ENCODE measurements around the gene AQP7.
"Not testable (repeated sequence)": the region's sequence is repeated elsewhere in the genome, so short reads cannot be mapped to it uniquely, and the experiment has no call there.

The AQP7 gene

DNA sequence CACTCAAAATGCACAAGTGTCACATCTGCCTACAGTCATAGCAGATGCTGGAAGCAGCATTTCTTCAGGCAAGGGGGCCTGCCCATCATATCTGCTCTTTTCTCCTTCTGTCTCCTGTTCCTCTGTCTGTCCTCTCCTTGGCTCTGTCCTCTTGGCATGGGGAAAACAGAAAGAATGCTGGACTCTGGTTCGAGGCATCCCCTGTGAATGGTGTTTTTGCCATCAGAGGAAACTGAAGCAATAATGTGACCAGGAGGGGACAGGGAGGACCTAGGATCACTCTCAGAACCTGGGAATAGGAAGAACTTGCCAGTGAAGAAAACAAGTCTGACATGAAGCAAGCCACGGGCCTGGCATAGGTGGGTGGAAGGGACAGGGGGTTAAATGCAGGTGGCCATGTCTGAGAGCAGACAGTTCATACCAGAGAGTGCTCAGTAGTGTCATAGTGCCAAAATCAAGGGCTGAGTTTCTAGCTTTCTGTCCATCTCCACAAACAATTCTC lies 35.3 kb downstream of the AQP7 start:
- DNase-seq = no peak

DNA sequence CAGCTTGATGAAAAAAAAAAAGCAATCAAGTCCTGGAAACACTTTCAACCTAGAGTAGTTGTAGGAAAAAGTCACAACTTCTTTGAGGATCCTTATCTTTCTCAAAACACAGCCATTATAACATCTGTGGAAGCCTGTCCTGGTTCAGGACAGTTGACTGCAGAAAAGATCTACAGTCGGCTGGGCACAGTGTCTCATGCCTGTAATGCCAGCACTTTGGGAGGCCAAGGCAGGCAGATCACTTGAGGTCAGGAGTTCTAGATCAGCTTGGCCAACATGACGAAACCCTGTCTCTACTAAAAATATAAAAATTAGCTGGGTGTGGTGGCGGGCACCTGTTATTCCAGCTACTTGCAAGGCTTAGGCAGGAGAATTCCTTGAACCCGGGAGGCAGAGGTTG lies 37.6 kb downstream of the AQP7 start:
- not testable (repeated sequence) for DNase-seq

- no peak for DNase-seq
Measured at GRCh38 chr9:33364127-33364526, 38.2 kb downstream of the AQP7 start.

- not testable (repeated sequence) for DNase-seq
Measured at GRCh38 chr9:33358641-33359040, 43.7 kb downstream of the AQP7 start.

DNA sequence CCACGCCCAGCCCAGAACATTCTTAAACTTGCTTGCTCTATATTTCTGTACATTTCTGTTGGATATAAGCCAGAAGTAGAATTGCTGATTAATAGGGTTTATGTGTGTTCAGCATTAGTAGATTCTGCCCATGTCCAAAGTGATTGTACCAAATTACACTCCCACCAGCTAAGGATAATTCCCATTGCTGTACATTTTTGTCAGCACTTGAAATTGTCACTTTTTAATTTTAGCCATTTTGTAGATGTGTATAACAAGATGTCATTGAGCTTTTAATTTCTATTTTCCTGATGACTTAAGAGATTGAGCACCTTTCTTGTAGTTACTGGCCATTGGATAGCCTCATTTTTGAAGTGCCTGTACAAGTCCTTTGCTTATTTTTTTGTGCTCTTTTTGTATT lies 46.4 kb downstream of the AQP7 start:
- no peak for DNase-seq

- no peak for DNase-seq
Measured at GRCh38 chr9:33354651-33355211, 47.6 kb downstream of the AQP7 start.

DNA sequence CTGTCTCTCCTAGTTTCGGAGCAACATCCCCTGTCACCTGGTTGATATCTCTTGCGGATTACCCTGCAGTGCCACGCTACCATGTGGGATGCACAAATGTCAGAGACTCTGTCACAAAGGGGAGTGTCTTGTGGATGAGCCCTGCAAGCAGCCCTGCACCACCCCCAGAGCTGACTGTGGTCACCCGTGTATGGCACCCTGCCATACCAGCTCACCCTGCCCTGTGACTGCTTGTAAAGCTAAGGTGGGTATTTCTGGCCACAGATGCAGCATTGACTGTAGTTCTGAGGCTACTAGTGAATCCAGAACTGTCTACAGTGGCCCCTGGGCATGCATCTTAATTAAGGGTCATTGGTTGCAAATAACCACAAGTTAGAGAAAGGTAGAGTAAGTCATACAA lies 50.8 kb downstream of the AQP7 start:
- no peak for DNase-seq

- DNase-seq = no peak
Measured at GRCh38 chr9:33350310-33350709, 52.1 kb downstream of the AQP7 start.

- DNase-seq = no peak
Measured at GRCh38 chr9:33349743-33350142, 52.6 kb downstream of the AQP7 start.

DNA sequence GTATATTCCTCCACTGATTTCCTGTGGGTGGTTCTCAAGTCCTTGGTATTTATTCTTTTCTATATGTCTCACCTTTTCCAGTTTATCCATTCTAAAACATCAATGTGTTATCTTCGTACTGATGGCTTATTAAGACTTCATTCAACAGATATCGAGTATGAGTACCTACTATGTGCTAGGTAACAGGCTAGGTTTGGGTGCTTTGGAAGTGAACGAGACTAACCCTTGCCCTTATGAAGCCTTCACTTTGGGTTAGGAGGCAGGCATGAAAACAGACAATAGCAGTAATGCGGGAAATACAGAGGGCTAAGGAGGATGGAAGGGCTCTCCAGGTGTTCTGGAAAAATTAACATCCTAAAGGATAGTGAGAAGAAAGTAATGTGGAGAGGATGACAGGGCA lies 53.4 kb downstream of the AQP7 start:
- DNase-seq = no peak

DNA sequence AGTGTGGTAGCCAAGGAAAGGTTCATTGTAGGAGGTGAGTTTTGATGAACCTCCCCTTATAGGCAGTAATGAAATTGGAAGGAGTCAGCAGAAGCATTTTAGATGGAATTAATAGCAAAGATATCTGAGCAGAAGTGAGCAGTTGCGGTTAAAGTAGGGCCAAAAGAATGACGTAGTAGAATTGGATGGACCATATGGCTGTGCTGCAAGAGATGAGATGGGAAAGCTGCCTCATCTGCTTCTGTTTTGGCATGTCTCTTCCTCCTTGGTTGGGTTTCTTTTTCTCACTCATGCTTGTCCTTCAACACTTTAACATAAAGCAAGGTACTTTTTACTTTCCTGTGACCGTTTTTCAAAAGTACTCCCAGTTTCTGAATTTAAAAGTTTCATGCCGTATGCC lies 55.8 kb downstream of the AQP7 start:
- no peak for DNase-seq

GRCh38 chr9:33344145-33344544 lies 58.2 kb downstream of the AQP7 start:
- DNase-seq = no peak

- no peak for DNase-seq
Measured at GRCh38 chr9:33341182-33341581, 61.2 kb downstream of the AQP7 start.

DNA sequence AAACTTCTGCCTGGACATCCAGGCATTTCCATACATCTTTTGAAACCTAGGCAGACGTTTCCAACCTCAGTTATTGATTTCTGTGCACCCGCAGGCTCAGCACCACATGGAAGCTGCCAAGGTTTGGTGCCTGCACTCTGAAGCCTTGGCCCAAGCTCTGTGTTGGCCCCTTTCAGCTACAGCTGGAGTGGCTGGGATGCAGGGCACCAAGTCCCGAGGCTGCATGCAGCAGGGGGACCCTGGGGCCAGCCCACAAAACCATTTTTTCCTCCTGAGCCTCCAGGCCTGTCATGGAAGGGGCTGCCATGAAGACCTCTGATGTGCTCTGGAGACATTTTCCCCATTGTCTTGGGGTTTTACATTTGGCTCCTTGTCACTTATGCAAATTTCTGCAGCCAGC lies 62.2 kb downstream of the AQP7 start:
- no peak for DNase-seq
